ENCODE measurements around the gene CDC20.
A peak's percentile ranks its signal among the peaks of the same experiment; 100 is the strongest.
"Not testable (repeated sequence)": the region's sequence is repeated elsewhere in the genome, so short reads cannot be mapped to it uniquely, and the experiment has no call there.

The CDC20 gene

GRCh38 chr1:43386676-43387075, 27.9 kb downstream of the CDC20 start:
- no peak for DNase-seq

GRCh38 chr1:43387976-43388599, 29.3 kb downstream of the CDC20 start:
- no peak for DNase-seq

GRCh38 chr1:43388613-43389012, 29.8 kb downstream of the CDC20 start:
- no peak for DNase-seq

- DNase-seq: peak; percentile 77
Measured at GRCh38 chr1:43389326-43390313, 30.8 kb downstream of the CDC20 start, which contains the start of the genes MED8 and SZT2. TSS of gene MED8 (minus strand) at chr1:43389800. CDS start at chr1:43389764, 36 bp downstream. TSS of gene SZT2 (plus strand) at chr1:43389899. CDS start at chr1:43389969, 70 bp downstream.

GRCh38 chr1:43392702-43393101, 33.9 kb downstream of the CDC20 start:
- DNase-seq: no peak

- no peak for DNase-seq
Measured at GRCh38 chr1:43395523-43395922, 36.7 kb downstream of the CDC20 start.

- DNase-seq: no peak
Measured at GRCh38 chr1:43396059-43396458, 37.3 kb downstream of the CDC20 start.

- DNase-seq: no peak
Measured at GRCh38 chr1:43398227-43398626, 39.4 kb downstream of the CDC20 start.

GRCh38 chr1:43400441-43400840, 41.7 kb downstream of the CDC20 start:
- not testable (repeated sequence) for DNase-seq

- no peak for DNase-seq
Measured at GRCh38 chr1:43402089-43402865, 43.5 kb downstream of the CDC20 start.

- no peak for DNase-seq
Measured at GRCh38 chr1:43404353-43404752, 45.6 kb downstream of the CDC20 start.

GRCh38 chr1:43405219-43405875, 46.6 kb downstream of the CDC20 start:
- no peak for DNase-seq

- no peak for DNase-seq
Measured at GRCh38 chr1:43405876-43406234, 47.1 kb downstream of the CDC20 start.

GRCh38 chr1:43410571-43410970, 51.8 kb downstream of the CDC20 start:
- no peak for DNase-seq

Measured in NCI-H446 treated with DMSO at 0.1 percent for 48 hours (cell line).